Ammon's horn (tissue), 1 donor: ENCODE data around the gene TBL3.
"Not testable (repeated sequence)": the region's sequence is repeated elsewhere in the genome, so short reads cannot be mapped to it uniquely, and the experiment has no call there.

Experiments used
- DNase-seq: peaks from one replicate; pipeline ENCODE4 v3.0.0-alpha.2; 2016; ENCODE audit warnings: low spot score

TBL3 gene

DNA sequence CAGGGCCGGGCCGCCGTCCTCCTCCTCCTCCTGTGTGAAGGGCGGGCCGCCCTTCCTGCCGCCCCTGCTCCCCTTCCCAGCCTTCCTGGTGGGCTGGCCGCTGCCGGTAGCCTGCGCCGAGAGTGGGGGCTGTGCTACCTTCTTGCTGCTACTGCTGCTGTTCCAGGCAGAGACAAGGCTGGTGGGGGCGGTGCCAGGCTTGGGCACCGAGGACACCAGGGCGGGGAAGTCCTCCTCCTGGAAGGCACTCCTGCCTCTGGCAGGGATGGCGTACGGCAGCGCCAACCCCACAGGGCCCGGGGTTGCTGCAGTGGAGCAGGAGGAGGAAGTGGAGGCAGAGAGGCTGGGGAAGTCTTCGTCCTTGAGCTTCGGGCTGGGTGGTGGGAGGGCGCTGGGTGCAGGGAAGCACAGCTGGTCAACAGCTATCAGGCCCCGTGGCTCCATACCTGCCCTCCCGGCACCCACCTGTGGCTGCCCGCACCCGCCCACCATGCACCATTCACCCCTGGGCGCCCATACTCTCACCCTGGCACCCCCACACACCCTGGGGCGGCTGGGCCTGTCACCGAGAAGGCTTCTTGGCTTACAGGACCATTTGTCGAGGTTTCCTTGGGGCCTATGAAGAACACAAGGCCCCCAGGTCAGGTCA lies 28.1 kb downstream of the TBL3 start:
- DNase-seq: no peak

DNA sequence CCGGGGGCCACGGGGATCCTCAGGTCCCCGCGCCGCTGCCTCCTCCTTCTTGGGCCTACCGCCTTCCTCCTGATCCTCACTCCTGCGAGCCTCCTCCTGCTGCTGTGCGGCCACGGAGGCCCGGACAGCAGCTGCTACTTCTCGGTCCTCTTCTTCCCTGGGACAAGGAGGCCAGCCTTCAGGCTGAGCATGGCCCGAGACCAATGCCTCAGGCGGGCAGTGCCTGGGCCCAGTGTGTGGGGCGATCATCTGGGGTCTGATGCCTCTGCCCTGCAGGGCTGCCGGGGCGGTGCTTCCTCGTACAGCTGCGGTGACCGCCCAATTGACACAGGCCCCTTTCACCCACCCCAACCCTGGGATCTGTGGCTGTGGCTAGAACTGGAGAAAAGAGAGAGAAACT lies 29.2 kb downstream of the TBL3 start:
- DNase-seq: no peak

DNA sequence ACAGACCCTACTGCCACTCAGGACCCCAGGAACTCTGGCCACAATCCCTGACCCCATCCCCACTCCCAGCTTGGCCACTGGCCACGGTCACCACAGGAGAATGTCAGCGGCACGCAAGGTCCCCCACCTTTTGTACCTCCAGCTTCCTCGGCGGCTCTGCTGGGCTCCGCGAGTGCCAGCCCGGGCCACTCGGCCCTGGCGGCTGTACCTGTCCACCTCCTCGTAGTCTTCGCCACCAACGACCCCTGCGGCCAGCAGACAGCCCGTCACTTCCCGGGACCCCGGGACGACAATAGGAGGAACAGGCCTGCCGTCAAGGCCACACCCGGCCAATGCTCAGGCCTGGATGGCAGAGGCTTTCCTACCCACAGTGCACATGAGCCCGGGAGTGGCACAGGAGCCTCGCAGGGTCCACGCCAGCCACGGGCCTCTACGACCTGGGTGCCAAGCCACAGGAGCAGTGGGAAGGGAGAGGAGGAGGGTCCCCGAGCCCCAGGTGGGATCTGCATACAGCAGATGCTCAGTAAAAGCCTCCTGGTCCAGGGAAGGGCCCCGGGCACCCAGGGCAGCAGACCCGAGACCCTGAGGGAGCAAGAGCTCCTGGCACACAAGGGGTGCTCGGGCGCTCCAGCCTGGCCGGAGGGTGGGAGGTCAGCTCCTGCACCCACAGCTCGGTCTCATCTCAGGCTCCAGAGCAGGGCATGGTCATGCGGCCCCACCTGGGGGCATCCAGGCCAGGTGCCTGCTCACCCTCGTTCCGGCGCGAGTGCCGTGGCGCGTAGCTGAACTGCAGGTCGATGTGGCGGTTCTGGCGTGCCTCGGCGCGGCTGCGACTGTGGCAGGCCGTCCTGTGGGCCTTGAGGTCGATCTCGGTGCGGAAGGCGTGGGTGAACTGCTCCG lies 29.9 kb downstream of the TBL3 start:
- DNase-seq: no peak

DNA sequence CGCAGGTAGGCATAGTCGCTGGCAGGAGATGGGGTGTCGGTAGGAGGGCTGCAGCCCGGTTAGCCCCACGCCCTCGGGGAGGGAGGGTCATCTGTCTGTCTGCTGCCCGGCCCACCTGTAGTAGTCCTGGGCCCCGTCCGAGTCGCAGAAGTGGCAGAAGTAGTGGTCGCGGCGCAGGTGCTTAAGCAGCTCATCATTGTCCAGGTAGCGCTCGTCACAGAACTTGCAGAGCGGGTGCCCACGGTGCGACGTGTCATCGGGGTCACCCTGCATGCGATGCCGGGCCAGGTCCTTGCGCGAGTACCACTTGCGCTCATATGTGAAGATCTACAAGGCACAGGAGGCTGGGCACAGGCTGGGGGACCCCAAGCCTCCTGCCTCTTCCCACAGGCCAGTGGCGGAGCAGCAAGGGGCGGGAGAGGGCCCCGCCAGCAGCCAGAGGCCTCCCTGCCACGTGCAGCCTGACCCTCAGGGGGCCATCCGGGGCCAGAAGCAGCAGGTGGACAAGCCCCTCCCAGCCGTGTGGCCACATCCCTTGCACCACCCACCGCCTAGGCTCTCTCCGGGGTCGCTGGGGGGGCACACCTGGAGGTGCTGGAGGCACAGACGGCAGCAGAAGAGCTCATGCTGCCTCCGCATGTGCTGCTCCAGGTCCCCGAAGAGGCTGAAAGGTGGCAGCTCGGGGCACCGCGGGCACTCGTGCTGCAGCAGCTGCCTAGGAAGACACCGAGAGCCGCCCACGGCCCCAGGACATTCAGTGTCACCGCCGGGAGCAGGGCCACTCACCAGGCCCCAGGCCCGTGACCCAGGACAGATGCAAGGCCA lies 30.8 kb downstream of the TBL3 start:
- no peak for DNase-seq

DNA sequence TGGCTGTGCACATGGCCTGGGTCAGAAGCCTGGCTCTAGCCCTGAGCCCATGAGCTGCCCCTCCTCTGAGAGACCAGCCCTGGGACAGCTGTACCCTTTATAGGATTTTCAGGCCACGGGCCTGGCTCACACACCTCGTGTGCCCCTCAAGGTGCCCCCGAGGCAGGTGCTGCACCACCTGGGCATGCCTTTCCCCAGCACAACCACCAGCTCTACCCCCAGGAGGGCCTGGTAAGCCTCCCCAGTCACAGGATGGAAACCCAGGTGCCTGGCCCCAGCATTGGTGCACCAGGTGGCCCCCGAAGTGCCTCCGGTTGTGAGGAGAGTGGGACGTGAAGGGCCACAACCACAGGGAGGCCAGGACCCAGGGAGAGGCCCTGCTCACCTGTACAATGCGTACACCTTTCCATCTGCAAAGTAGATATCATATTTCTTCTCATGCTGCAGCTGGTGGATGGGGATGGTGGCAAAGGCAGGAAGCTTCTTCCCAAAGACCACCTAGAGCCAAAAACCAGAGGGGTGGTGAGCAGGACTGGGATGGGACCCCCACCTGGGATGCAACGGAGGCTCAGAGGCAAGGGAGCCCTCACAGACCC lies 31.5 kb downstream of the TBL3 start:
- DNase-seq: no peak

DNA sequence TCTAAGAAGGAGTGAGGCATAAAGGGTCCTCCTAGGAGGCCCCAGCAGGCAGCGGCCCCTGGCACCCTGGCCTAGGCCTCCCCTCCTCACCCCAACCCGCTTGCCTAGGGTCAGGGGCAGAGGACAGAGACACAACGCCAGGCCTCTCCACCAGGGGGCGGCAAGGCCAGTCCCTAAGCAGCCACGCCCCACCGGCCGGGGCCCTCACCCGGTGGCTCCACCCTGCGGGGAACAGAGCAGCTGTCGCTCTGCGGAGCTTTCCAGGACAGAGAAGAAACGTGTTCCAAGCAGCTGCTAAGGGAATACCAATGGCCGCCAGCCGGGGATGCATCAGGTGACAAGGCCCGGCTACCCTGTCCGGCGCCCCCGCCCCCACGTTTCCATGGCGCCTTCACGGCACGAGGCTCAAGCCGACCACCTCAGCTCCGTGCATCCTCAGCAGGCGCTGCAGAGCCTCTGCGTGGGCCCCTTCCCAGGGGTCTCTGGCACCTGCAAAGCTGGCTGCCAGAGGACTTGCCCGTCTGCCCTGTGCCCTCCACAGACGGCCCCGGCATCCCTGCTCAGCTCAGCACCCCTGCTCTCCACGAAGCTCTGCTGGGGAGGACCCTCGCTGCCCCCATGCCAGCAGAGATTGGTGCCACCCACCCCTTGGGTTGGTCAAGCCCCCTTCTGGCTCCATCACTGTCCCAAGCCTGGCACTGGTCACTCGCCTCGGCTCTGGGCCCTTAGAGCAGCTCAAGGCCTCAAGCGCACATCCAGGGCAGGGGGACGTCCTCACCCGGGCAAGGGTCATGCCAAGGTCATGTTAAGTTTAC lies 32.2 kb downstream of the TBL3 start:
- peak; percentile 73 for DNase-seq

DNA sequence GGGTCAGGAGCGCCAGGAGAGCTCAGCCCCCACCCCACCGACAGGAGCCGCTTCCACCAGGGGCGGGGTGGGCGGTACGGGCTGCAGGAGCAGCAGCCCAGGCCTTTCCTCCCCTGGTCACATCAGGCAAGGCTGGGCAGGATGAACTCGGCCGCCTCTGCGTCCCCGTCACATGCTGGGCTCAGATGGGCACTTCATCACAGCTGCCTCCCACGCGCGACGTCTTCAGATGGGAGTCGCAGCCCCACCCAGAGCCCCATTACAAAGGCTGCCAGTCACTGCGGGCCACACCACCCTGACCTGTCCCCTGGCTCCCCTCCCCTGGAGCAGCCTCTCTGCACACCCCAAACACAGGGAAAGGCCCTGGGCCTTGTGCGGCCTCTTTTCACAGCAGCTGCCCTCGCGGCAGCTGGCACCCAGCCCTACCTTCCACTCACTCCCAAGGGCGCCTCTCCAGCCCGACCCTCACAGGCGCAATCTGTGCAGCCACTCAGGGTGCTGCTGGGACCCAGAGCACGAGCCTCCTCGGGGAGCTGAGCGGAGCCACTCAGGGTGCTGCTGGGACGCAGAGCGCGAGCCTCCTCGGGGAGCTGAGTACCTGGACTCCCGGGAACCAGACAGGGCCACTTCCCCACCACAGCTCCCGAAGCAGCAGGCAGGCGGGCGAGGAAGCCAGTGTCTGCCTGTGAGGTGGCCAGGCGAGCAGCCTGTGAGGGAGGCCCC lies 33.1 kb downstream of the TBL3 start:
- no peak for DNase-seq

DNA sequence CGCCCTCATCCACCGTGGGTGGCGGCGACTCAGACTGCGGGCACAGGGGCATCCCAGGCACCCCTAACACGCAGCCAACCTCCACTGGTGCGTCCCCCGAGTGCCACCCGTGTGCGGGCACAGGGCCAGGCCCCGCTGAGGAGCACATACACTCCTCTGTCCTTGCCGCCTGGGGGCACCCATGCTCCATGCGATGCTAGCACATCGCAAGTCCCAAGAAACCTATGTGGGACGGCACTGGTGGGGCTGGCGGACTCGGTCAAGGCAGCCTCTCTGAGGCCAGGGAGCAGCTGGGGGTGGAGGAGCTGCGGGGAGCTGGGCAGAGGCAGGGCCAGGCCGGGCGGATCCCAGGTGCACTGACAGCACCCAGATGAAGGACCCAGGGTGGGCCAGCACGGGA lies 33.8 kb downstream of the TBL3 start:
- no peak for DNase-seq

DNA sequence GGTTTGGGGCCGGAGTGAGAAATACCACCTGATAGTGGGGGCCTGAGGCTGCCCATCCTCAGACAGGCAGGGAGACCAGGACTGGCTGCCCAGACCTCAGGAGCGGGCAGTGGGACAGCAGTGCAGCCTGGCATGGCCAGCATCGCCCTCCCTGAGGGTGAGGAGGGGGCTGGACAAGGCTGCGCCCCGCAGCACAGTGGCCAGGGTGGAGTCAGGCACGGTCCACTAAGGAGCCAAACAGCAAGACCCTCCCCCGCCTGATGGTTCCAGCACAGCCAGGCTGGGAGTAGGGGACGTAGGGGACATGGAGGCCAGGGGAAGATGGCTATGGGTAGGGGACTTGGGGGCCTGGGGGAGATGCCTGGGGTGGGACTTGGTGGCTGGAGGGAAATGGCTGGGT lies 34.5 kb downstream of the TBL3 start:
- DNase-seq: no peak

DNA sequence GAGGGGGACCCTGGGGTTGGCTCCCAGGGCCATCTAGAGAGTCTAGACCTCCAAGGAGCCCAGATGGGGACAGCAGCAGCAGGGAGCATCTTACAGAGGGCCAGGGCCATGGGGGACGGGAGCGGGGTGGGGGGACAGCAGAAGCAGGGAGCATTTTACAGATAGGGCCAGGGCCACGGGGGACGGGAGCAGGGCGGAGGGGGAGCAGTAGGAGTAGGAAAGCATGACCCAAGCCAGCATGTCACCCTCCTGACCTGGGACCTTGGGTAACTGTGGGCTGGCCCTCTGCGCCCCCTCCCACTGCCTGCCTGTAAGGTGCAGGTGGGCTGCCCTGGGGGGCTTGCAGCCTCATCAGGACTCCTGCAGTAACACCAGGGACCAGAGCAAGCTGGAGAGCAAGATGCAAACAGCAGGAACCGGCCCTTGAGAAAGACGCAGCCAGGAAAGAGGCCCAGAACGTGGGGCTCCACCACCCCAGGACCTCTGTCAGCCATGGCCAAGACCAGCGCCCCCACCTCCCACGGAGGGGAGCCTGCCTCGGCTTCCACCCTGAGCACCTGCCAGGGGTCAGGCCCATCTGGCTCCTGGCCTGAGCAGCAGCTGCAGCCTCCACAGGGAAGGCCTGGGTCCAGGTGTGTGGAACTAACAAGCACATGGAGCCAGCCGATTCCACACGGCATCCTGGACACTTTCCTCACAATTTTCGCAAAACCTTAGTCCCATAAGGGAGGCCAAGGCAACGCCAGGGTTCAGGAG lies 35.4 kb downstream of the TBL3 start:
- DNase-seq: no peak

DNA sequence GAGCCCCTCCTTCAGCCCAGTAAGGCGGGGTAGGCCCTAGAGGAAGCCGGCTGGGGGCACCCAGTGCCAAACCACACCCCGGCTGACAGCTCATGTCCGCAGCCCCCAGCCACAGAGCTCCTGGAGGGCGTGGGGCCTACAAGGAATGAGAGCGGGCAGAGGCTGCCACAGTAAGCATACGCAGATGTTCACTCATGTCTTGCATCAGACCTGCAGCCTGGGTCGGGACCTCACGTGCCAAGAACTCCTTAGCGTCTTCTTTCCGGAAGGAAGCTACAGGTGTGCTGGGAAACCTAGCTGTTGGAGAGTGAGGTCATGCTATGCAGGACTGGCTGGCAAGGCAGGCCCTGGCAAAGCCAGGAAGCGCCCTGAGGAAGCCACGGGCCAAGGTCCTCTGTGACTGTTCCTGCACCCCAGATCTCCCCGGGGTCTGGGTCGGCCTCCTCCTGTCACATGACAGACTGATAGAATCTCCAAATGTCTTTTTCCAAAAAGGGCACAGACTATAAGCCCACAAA lies 36.2 kb downstream of the TBL3 start:
- DNase-seq: no peak

DNA sequence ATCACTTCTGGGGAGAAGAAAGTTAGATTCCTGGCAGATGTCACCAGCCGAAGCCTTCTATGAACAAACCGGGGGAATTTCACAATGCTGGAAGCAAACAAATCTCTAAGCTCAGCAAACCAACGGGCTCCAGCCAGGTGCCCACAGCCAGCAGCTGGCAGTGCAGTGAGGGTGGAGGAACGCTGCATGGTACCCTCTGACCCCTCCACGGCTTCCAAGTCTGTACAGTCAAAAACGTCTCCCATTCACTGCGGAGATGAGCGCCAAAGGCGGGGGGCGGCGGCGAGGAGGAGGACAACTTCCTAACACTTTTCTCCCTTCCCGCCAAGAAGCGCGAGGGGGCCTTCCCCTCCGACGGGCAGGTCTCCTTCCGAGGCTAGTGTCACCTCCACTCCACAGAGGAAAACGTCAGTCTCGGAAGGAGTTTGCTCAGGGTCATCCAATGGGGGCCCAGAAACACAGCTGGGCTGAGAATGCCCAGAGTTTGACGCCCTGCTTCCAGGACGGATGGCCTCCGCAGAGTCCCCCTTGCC lies 36.8 kb downstream of the TBL3 start:
- no peak for DNase-seq

DNA sequence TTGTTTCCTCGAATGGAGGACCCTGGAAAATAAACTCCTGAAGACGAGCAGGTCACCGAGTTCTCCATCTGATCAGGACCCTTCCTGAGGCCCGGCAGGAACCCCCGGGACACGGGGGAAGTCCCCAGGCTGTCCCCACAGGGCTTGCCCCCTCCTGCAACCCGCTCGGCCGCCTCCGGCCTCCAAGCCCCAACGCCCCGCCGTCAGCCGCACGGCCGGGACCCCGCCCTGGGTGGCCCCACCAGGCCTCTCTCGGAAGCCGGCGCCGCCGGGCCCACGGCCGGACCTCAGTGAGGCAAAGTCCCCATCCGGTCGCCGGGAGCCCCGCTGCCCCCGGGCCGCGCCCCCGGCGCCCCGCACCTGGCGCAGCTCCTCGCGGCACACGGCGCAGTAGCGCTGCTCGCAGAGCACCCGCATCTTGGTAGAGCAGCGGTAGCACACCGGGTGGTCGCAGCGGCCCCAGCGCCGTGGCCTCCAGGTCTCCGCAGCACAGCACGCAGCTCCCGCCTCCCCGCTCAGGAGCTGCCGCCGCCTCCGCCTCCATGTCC lies 37.4 kb downstream of the TBL3 start:
- DNase-seq: no peak

DNA sequence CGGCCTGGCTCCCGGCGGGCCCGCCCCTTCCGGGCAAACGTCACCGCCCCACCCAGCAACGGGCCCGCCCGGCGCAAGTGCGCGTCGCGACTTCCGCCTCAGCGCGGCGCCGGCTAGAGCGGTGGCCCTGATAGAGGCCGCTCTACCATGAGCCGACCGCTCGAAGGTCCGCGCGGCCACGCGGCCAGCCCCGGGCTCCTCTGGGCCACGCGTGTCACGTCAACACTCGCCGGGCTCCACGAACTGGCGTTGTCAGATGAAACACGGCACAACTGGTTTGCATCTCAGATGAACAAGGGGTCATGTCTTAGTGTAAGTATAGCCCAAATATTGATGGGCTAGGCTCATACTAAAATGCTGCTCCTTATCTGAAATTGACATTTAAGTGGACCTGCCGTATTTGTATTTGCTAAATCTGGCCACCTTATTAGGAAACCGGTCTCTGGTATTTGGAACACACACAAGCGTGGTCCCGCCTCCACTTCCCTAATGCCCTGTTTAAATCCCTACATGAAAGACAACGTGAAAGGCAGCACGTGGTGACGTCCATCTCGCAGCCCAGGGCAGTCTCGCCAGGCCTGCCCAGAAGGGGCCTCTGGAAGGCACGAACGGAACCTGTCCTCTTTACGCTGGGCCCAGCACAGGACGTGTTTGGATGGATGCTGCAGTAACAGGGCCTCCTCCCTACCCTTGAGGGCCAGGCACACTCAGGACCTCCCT lies 38.1 kb downstream of the TBL3 start, which contains the start of gene ZNF598:
Gene ZNF598 (minus strand): TSS at position 31 of the 720 bp plus-strand sequence.
- DNase-seq: peak; percentile 82

DNA sequence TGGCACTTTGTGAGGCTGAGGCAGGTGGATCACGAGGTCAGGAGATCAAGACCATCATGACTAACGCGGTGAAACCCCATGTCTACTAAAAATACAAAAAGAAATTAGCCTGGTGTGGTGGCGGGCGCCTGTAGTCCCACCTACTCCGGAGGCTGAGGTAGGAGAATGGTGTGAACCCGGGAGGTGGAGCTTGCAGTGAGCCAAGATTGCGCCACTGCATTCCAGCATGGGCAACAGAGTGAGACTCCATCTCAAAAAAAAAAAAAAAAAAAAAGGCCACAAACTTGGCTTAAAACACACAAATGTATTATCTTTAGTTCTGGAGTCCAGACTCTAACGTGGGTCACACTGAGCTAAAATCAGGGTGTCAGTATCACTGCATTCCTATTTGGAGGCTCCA lies 39.9 kb downstream of the TBL3 start:
- DNase-seq: not testable (repeated sequence)

DNA sequence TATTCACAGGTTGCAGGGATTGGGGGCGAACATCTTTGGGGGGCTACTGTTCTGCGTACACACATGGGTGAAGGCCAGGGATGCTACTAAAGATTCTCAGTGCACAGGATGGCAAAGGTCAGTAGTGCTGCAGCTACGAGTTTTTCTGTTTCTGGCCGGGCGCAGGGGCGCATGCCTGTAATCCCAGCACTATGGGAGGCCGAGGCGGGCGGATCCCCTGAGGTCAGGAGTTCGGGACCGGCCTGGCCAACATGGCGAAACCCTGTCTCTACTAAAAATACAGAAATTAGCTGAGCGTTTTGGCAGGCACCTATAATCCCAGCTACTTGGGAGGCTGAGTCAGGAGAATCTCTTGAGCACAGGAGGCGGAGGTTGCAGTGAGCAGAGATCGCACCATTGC lies 41.7 kb downstream of the TBL3 start:
- DNase-seq: no peak

DNA sequence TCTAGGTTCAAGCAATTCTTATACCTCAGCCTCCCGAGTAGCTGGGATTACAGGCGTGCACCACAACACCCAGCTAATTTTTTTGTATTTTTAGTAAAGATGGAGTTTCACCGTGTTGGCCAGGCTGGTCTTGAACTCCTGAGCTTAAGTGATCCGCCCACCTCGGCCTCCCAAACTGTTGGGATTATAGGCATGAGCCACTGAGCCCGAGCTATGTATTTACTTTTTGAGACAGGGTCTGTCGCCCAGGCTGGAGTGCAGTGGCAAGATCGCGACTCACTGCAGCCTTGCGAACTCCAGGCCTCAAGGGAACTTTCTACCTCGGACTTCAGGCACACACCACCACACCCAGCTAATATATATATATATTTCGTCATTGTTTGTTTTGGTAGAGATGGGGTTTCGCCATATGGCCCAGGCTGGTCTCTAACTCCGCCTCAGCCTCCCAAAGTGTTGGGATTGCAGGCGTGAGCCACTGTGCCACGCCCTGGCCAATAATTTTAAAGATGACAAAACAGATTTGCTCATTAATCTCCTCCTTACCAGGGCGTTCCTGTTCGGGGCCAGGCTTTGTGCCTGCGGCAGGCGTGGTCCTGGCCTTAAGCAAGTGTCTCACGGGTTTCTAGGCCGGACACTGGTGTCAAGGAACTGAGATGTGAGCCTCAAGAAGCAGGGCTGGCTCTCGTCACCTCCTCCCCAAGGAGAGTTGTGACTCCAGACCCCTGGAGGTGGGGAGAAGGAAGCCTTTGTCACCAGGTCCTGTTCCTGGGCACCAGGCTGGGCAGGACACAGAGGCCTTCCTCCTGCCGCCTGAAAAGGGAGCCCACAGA lies 43.5 kb downstream of the TBL3 start:
- DNase-seq: no peak

DNA sequence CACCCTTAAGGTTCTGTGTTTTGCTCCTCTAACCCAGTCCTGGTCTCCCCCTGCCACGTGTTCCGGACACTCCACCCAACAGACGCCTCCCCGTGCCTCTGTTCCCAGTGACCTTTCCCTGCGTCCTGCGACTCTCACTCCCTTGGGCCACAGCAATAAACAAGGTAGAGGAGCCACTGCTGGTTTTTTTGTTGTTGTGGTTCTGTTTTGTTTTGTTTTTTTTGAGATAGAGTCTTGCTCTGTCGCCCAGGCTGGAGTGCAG lies 44.0 kb downstream of the TBL3 start:
- DNase-seq: no peak
